HG03565 (cell line): ENCODE data around the gene MSH5.
"Not testable (repeated sequence)": the region's sequence is repeated elsewhere in the genome, so short reads cannot be mapped to it uniquely, and the experiment has no call there.

Experiments
- ATAC-seq: cut with Tn5 transposase; IDR thresholded peaks from one replicate; pipeline ENCODE4 v1.9.1; 2021; ENCODE audit warnings: mild to moderate bottlenecking, moderate library complexity; ENCODE audit not compliant: unreplicated experiment

MSH5 gene

GRCh38 chr6:31799781-31800180, 60.0 kb downstream of the MSH5 start:
- ATAC-seq = no peak

GRCh38 chr6:31801031-31801927, 61.5 kb downstream of the MSH5 start:
- not testable (repeated sequence) for ATAC-seq

DNA sequence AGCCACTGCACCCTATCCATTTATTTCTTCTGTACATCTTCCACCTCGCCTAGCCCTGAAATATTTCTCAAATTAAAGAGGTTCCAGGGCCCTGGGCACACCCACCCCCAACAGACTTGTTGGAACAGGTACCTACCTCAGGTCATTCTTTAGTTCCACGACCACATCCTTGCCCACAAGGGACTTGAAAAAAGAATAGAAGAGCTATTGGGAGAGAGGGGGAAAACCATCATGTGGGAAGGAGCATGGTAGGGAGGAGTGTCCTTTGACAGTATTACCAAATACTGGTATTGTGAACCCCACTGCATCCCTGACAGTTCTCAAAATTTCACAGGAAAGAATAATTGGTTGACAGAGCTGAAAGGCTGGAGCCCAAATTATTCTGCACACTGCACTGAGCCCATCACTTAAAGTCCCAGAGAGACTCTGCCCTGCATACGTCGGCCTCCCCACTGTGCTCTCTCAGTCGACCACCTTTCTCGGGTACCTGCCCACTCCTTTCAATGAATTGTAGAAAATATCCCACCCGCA, 66.2 kb downstream of the MSH5 start:
- no peak for ATAC-seq

GRCh38 chr6:31806470-31807272, 66.9 kb downstream of the MSH5 start, which contains the start of gene LSM2:
Gene LSM2 (minus strand): TSS chr6:31806966. CDS start chr6:31806757, 209 bp downstream.
- peak; percentile 72 for ATAC-seq

DNA sequence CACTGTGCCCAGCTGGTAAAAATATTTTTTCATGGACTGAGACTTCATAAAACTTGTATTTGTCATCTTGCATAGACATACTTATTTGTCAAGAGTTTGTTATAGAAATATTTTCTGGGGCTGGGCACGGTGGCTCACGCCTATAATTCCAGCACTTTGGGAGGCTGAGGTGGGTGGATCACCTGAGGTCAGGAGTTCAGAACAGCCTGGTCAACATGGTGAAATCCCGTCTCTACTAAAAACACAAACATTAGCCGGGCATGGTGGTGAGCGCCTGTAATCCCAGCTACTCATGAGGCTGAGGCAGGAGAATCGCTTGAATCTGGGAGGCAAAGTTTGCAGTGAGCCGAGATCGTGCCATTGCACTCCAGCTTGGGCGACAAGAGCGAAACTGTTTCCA, 68.8 kb downstream of the MSH5 start:
- not testable (repeated sequence) for ATAC-seq

DNA sequence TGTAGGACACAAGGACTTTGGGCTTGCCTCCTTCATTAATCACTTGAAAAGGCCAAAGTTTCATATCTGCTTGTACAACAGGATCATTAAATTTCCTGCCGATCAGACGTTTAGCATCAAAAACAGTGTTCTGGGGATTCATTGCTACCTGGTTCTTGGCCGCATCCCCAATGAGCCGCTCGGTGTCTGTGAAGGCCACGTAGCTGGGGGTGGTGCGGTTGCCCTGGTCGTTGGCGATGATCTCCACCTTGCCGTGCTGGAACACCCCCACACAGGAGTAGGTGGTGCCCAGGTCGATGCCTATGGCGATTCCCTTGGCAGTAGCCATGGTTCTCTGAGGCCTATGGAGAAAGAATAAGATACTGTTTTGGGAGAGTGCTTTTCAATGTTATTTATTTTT, 71.8 kb downstream of the MSH5 start:
- no peak for ATAC-seq
